Measurements from ENCODE around the gene NFU1.

NFU1 gene

DNA sequence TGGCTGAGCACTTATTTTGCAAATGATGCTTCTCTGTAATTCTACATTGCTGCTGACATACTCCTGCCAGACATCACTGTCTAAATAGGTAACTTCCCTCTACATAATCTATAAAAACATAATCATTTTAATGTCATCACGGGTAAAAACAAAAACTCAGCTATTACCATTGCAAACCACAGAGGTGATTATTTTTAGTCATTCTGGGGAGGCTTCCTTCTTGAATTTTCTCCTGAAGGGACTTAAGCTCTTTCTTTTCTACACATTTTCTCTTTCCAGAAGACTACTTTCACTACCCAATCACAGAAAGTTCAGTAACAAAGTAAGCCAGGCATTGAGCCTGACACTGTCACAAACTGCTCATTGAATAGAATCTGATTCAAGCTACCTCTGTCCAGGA lies 40.4 kb upstream of the NFU1 start:
- TF ChIP-seq, protein P1, sequence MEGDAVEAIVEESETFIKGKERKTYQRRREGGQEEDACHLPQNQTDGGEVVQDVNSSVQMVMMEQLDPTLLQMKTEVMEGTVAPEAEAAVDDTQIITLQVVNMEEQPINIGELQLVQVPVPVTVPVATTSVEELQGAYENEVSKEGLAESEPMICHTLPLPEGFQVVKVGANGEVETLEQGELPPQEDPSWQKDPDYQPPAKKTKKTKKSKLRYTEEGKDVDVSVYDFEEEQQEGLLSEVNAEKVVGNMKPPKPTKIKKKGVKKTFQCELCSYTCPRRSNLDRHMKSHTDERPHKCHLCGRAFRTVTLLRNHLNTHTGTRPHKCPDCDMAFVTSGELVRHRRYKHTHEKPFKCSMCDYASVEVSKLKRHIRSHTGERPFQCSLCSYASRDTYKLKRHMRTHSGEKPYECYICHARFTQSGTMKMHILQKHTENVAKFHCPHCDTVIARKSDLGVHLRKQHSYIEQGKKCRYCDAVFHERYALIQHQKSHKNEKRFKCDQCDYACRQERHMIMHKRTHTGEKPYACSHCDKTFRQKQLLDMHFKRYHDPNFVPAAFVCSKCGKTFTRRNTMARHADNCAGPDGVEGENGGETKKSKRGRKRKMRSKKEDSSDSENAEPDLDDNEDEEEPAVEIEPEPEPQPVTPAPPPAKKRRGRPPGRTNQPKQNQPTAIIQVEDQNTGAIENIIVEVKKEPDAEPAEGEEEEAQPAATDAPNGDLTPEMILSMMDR (IDR thresholded peaks at IDR 0.05), result no peak
- Histone ChIP-seq H3K36me3 (ENCODE audit: control insufficient read depth, insufficient read depth, low read length) (no peaks in the 10 kb centered on the region), H3K9ac (no peak overlapping the region), H3K4me1 (peaks cover 24% of the 10 kb centered on the region), H3K79me2 (peaks cover 8% of the 10 kb centered on the region), H2AFZ (no peak overlapping the region), H3K4me2 (ENCODE audit: low read length) (no peak overlapping the region), H3K27ac (no peak overlapping the region), H3K4me3 (ENCODE audit: low read depth, low read length) (no peak overlapping the region), H3K27me3 (ENCODE audit: control insufficient read depth, insufficient read depth, low read length) (no peaks in the 10 kb centered on the region), H3K9me3 (ENCODE audit: control insufficient read depth, low read length) (no peaks in the 10 kb centered on the region)

DNA sequence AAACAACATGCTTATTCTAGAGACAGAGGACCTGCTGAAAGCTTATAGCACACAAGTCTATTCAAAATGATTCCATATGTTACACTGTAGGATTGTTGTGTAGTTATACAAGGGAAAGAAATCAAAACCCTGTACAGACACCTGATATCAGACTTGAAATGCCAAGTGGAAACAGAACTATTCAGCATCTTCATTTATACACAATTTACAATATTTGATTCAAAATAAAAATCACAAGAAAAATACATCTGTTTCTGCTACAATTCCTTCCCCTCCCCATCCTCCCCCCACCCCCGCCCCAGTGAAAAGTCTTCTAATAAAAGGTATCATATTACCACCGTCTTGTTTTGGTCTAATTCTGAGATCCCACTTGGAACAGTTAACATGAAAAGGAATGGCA lies 37.5 kb upstream of the NFU1 start:
- no peaks in the 10 kb centered on the region for H3K9me3 ChIP-seq (ENCODE audit: control insufficient read depth, low read length)
- H3K36me3 ChIP-seq (ENCODE audit: control insufficient read depth, insufficient read depth, low read length), result no peaks in the 10 kb centered on the region
- H3K4me3 ChIP-seq (ENCODE audit: low read depth, low read length), result no peak overlapping the region
- H3K27ac ChIP-seq, result no peak overlapping the region
- no peaks in the 10 kb centered on the region for H3K27me3 ChIP-seq (ENCODE audit: control insufficient read depth, insufficient read depth, low read length)
- no peak overlapping the region for H3K9ac ChIP-seq
- TF ChIP-seq, protein P1 (IDR thresholded peaks at IDR 0.05), result no peak
- H3K4me1 ChIP-seq, result peaks cover 24% of the 10 kb centered on the region
- no peak overlapping the region for H2AFZ ChIP-seq
- H3K4me2 ChIP-seq (ENCODE audit: low read length), result no peak overlapping the region
- peaks cover 8% of the 10 kb centered on the region for H3K79me2 ChIP-seq

DNA sequence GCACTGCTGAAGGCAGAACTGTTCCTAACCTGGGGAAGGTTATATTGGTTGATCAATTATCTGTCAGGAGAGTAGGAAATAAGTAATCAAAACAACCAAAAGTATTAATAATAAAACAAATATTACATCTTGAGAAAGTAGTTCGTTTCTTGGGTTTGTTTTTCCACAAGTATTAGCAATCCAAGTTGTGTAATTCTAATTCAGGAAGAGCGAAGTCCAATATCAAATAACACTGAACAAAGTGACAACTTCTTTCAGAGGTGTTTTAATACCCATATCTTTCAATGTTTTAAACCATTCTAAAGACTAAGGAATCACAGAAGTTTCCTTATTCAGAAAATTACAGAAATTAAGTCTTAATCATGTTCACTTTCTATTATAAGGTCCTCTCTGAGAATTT lies 34.6 kb upstream of the NFU1 start:
- Histone ChIP-seq H3K27ac (no peak overlapping the region), H2AFZ (no peak overlapping the region), H3K4me1 (peaks cover 10% of the 10 kb centered on the region), H3K4me2 (ENCODE audit: low read length) (no peak overlapping the region), H3K36me3 (ENCODE audit: control insufficient read depth, insufficient read depth, low read length) (no peaks in the 10 kb centered on the region), H3K9ac (no peak overlapping the region), H3K27me3 (ENCODE audit: control insufficient read depth, insufficient read depth, low read length) (no peaks in the 10 kb centered on the region), H3K79me2 (peaks cover 8% of the 10 kb centered on the region), H3K9me3 (ENCODE audit: control insufficient read depth, low read length) (no peaks in the 10 kb centered on the region), H3K4me3 (ENCODE audit: low read depth, low read length) (no peak overlapping the region)
- TF ChIP-seq, protein P1 (IDR thresholded peaks at IDR 0.05), result no peak

DNA sequence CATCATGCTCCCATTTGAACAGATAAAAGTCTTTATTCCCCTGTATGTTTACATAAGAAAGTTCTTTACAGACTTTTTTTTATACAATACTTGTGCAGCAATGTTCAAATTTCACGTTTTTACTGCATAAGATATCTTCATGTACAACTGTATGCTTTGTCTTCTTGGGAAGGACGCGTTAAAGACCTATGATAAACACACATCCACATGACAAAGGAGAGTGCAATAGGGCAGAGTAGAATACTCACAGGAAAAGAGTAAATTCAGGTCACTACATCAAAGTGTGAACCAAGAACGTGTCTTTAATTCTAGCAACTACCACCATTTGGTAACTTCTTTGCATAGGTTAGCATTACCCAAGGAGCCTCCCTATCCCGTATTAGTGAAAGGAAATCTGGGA lies 33.7 kb upstream of the NFU1 start:
- TF ChIP-seq, protein P1 (IDR thresholded peaks at IDR 0.05), result no peak
- Histone ChIP-seq H3K27ac (no peak overlapping the region), H3K9ac (no peak overlapping the region)

DNA sequence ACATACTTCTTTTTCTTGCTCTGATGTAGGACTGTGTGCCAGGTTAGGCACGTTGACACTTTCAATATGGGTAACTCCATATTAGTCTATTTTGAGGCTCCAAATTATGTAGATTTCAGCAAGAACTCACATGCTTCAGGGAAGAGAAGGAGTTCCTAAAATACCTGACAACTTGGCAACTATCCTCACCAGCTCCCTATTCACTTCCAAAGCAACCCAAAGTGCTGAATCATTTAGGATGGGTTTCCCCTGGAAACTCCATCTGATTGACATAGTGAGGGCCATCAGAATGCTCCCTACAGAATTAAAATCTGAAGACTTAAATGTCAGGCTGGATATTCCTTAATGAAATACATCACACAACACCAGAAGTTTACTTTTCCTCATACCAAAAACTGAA lies 32.5 kb upstream of the NFU1 start:
- Histone ChIP-seq H3K9me3 (ENCODE audit: control insufficient read depth, low read length) (no peaks in the 10 kb centered on the region), H3K4me1 (peaks cover 2% of the 10 kb centered on the region)
- TF ChIP-seq, protein P1 (IDR thresholded peaks at IDR 0.05), result no peak

More for the DNA sequence above, 33.7 kb upstream of the NFU1 start:
- H3K4me3 ChIP-seq (ENCODE audit: low read depth, low read length), result no peak overlapping the region
- no peaks in the 10 kb centered on the region for H3K36me3 ChIP-seq (ENCODE audit: control insufficient read depth, insufficient read depth, low read length)
- no peak overlapping the region for H2AFZ ChIP-seq
- H3K4me2 ChIP-seq (ENCODE audit: low read length), result no peak overlapping the region
- H3K4me1 ChIP-seq, result peaks cover 8% of the 10 kb centered on the region
- H3K9me3 ChIP-seq (ENCODE audit: control insufficient read depth, low read length), result no peaks in the 10 kb centered on the region
- H3K79me2 ChIP-seq, result peaks cover 8% of the 10 kb centered on the region
- no peaks in the 10 kb centered on the region for H3K27me3 ChIP-seq (ENCODE audit: control insufficient read depth, insufficient read depth, low read length)

More for the DNA sequence above, 32.5 kb upstream of the NFU1 start:
- Histone ChIP-seq H3K27me3 (ENCODE audit: control insufficient read depth, insufficient read depth, low read length) (no peaks in the 10 kb centered on the region), H3K79me2 (no peaks in the 10 kb centered on the region), H3K4me3 (ENCODE audit: low read depth, low read length) (no peak overlapping the region), H3K27ac (no peak overlapping the region), H3K9ac (no peak overlapping the region), H2AFZ (no peak overlapping the region), H3K36me3 (ENCODE audit: control insufficient read depth, insufficient read depth, low read length) (no peaks in the 10 kb centered on the region), H3K4me2 (ENCODE audit: low read length) (no peak overlapping the region)

All from parathyroid adenoma (tissue), 2 donors.